ENCODE measurements around the gene E2F6. TPM values are rescaled to one million over a fixed set of nuclear protein-coding genes. Genes with fewer than 3 reads are reported as not detected.

E2F6 gene
- total and polyA plus RNA-seq, 2 of the 4 experiments (the other 2 are of a cell fraction): 8.2 to 10.9 TPM

- H2BK15ac ChIP-seq (ENCODE audit: low read depth, low read length): no peak overlapping the region
- H4K8ac ChIP-seq (ENCODE audit: low read depth in 2 of 2, low read length in 2 of 2): no peak overlapping the region
- TF ChIP-seq FOS (IDR thresholded peaks at IDR 0.05; ENCODE audit: low read depth, low read length) (no peak), CTCF (conservative IDR thresholded peaks at IDR 0.05; ENCODE audit: low read depth, low read length) (no peak), RFX5 (IDR thresholded peaks at IDR 0.05; ENCODE audit: low read depth, low read length) (no peak), MAZ (IDR thresholded peaks at IDR 0.05; ENCODE audit: borderline replicate concordance, low read depth, low read length) (no peak), RAD21 (IDR thresholded peaks at IDR 0.05; ENCODE audit: low read length) (no peak), NFE2L2 (IDR thresholded peaks at IDR 0.05; ENCODE audit: low read depth, low read length) (no peak)
- TF ChIP-seq, protein P1, sequence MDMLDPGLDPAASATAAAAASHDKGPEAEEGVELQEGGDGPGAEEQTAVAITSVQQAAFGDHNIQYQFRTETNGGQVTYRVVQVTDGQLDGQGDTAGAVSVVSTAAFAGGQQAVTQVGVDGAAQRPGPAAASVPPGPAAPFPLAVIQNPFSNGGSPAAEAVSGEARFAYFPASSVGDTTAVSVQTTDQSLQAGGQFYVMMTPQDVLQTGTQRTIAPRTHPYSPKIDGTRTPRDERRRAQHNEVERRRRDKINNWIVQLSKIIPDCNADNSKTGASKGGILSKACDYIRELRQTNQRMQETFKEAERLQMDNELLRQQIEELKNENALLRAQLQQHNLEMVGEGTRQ (IDR thresholded peaks at IDR 0.05; ENCODE audit: low read depth, low read length): no peak
- no peak overlapping the region for H4K5ac ChIP-seq (ENCODE audit: low read depth, low read length)
- H2BK120ac ChIP-seq (ENCODE audit: low read depth, low read length): no peak overlapping the region
- in situ Hi-C loops (cut with MboI; ENCODE audit: low sequenced_read_pairs) (no loop called here), intact Hi-C loops (cut with micrococcal nuclease) (no loop called here), dilution Hi-C loops (cut with HindIII; ENCODE audit: low sequenced_read_pairs, unreplicated experiment) (no loop called here)
- H3K27ac ChIP-seq (ENCODE audit: insufficient read depth, low read length): no peak overlapping the region
- no peak overlapping the region for H4K91ac ChIP-seq (ENCODE audit: insufficient read depth, low read depth, low read length)
- no peak overlapping the region for H3K9ac ChIP-seq (ENCODE audit: low read depth, low read length)
- 100% methylated on average over 1 of the region's 1 CpG; no CpG with 5 or more reads in 1 of the 2 experiments for WGBS, 2 experiments (ENCODE audit: extremely low coverage in 2 of 2, insufficient read length in 1 of 2)
- H2AK9ac ChIP-seq (replicated peaks; ENCODE audit: low read depth, low read length, poor library complexity): no peak overlapping the region
- peaks cover 50% of the 10 kb centered on the region for H3K27me3 ChIP-seq (ENCODE audit: control insufficient read depth, insufficient read depth, low read length)
- H3K4me3 ChIP-seq (ENCODE audit: insufficient read depth, low read depth, low read length): no peak overlapping the region
- H3K56ac ChIP-seq (ENCODE audit: extremely low read depth, insufficient read depth, low read length): no peak overlapping the region
- ChIA-PET POLR2A (ENCODE audit: unreplicated experiment) (no interaction called here), CTCF (no interaction called here)
- no peak overlapping the region for H3K23ac ChIP-seq (ENCODE audit: low read depth, low read length)
- H3K4me2 ChIP-seq (ENCODE audit: low read depth, low read length): no peak overlapping the region
- DNase-seq (no peak), ATAC-seq (ENCODE audit: low read depth) (no peak)
- H3K4ac ChIP-seq (ENCODE audit: low read depth, low read length): no peak overlapping the region
- H3K36me3 ChIP-seq (ENCODE audit: control insufficient read depth, insufficient read depth, low read length): no peaks in the 10 kb centered on the region
- no peaks in the 10 kb centered on the region for H3K9me1 ChIP-seq (ENCODE audit: insufficient read depth, low read length)
- H3K79me1 ChIP-seq (ENCODE audit: low read depth in 1 of 2, low read length in 2 of 2): no peaks in the 10 kb centered on the region
- no peak overlapping the region for H2BK20ac ChIP-seq (ENCODE audit: low read depth, low read length)
- no peak overlapping the region for H3K14ac ChIP-seq (replicated peaks; ENCODE audit: low read depth, low read length)
- BruUV-seq (replicated peaks): no TSS peak
- no peaks in the 10 kb centered on the region for H3K9me3 ChIP-seq (ENCODE audit: control insufficient read depth, insufficient read depth, low read length)
- H3K18ac ChIP-seq (ENCODE audit: low read depth, low read length): no peak overlapping the region
- no peak overlapping the region for H2AFZ ChIP-seq (replicated peaks; ENCODE audit: low read length, poor library complexity)
- H2AK5ac ChIP-seq (ENCODE audit: low read depth, low read length): no peak overlapping the region
- H3K4me1 ChIP-seq (ENCODE audit: control insufficient read depth, insufficient read depth, low read length): no peaks in the 10 kb centered on the region
- no peaks in the 10 kb centered on the region for H4K20me1 ChIP-seq (ENCODE audit: insufficient read depth, low read length)
- no peak overlapping the region for H2BK5ac ChIP-seq (ENCODE audit: low read depth, low read length, poor library complexity, severe bottlenecking)
These were observed 26.8 kb upstream of the E2F6 start for GRCh38 chr2:11492720-11493119.
